Adipocyte (in vitro differentiated cells): Measurements from ENCODE around the gene ZDHHC21.
"Not testable (repeated sequence)": the region's sequence is repeated elsewhere in the genome, so short reads cannot be mapped to it uniquely, and the experiment has no call there.

Experiments
- DNase-seq: peaks from one replicate; pipeline ENCODE4 v3.0.0-alpha.2; 2015; ENCODE audit warnings: low read depth
- H3K27me3 ChIP-seq: replicated peaks from 2 replicates; pipeline ENCODE4 v1.7.0; 2013; ENCODE audit warnings: mild to moderate bottlenecking, low read length, moderate library complexity; ENCODE audit not compliant: control insufficient read depth, insufficient read depth
- H3K36me3 ChIP-seq: 2 replicates; pipeline ENCODE4 v1.7.0; 2013; ENCODE audit warnings: low read length, mild to moderate bottlenecking, moderate library complexity; ENCODE audit not compliant: control insufficient read depth, insufficient read depth, severe bottlenecking
- H3K4me1 ChIP-seq: 2 replicates; pipeline ENCODE4 v1.7.0; 2013; ENCODE audit warnings: mild to moderate bottlenecking, low read length, moderate library complexity; ENCODE audit not compliant: control insufficient read depth, insufficient read depth
- H3K4me3 ChIP-seq: 2 replicates; pipeline ENCODE4 v1.7.0; 2013; ENCODE audit warnings: mild to moderate bottlenecking, low read length, moderate library complexity
- H3K9ac ChIP-seq: 2 replicates; pipeline ENCODE4 v1.7.0; 2013; ENCODE audit warnings: mild to moderate bottlenecking, low read length, moderate library complexity
- H3K9me3 ChIP-seq: 2 replicates; pipeline ENCODE4 v1.7.0; 2013; ENCODE audit warnings: mild to moderate bottlenecking, low read length, moderate library complexity; ENCODE audit not compliant: control insufficient read depth

The ZDHHC21 gene

GRCh38 chr9:14710804-14711203 lies 17.6 kb upstream of the ZDHHC21 start:
- no peak for DNase-seq
- Histone ChIP-seq H3K9me3 (peaks cover 22% of the 10 kb centered on the region), H3K4me3 (no peak overlapping the region), H3K36me3 (no peaks in the 10 kb centered on the region), H3K9ac (no peak overlapping the region), H3K4me1 (no peaks in the 10 kb centered on the region), H3K27me3 (no peaks in the 10 kb centered on the region)

- Histone ChIP-seq H3K27me3 (peaks cover 9% of the 10 kb centered on the region), H3K9ac (no peak overlapping the region), H3K36me3 (no peaks in the 10 kb centered on the region), H3K4me3 (no peak overlapping the region), H3K9me3 (peaks cover 30% of the 10 kb centered on the region), H3K4me1 (no peaks in the 10 kb centered on the region)
- no peak for DNase-seq
Measured at GRCh38 chr9:14706530-14707140, 13.4 kb upstream of the ZDHHC21 start.

- H3K27me3 ChIP-seq = peaks cover 20% of the 10 kb centered on the region
- H3K4me1 ChIP-seq = no peaks in the 10 kb centered on the region
- peaks cover 34% of the 10 kb centered on the region for H3K9me3 ChIP-seq
- DNase-seq = no peak
- H3K36me3 ChIP-seq = no peaks in the 10 kb centered on the region
- no peak overlapping the region for H3K9ac ChIP-seq
- H3K4me3 ChIP-seq = no peak overlapping the region
Measured at GRCh38 chr9:14705079-14705478, 11.8 kb upstream of the ZDHHC21 start.

GRCh38 chr9:14704281-14704680 lies 11.0 kb upstream of the ZDHHC21 start:
- H3K4me3 ChIP-seq = no peak overlapping the region
- H3K9ac ChIP-seq = no peak overlapping the region
- DNase-seq = no peak
- H3K36me3 ChIP-seq = no peaks in the 10 kb centered on the region
- no peaks in the 10 kb centered on the region for H3K4me1 ChIP-seq
- peaks cover 30% of the 10 kb centered on the region for H3K9me3 ChIP-seq
- H3K27me3 ChIP-seq = peaks cover 21% of the 10 kb centered on the region

GRCh38 chr9:14702200-14702720 lies 9.0 kb upstream of the ZDHHC21 start:
- Histone ChIP-seq H3K36me3 (no peaks in the 10 kb centered on the region), H3K9ac (no peak overlapping the region), H3K9me3 (peaks cover 25% of the 10 kb centered on the region), H3K4me3 (no peak overlapping the region), H3K4me1 (no peaks in the 10 kb centered on the region), H3K27me3 (peaks cover 21% of the 10 kb centered on the region)
- no peak for DNase-seq

- Histone ChIP-seq H3K36me3 (peaks cover 12% of the 10 kb centered on the region), H3K9me3 (no peaks in the 10 kb centered on the region), H3K9ac (peak overlapping the region; percentile 88), H3K4me1 (peaks cover 20% of the 10 kb centered on the region), H3K27me3 (no peaks in the 10 kb centered on the region), H3K4me3 (peak overlapping the region; percentile 89)
- DNase-seq = peak; percentile 43
Measured at GRCh38 chr9:14692470-14693250, 572 bp downstream of the ZDHHC21 start.

- H3K36me3 ChIP-seq = peaks cover 12% of the 10 kb centered on the region
- DNase-seq = no peak
- no peaks in the 10 kb centered on the region for H3K9me3 ChIP-seq
- H3K9ac ChIP-seq = no peak overlapping the region
- no peak overlapping the region for H3K4me3 ChIP-seq
- H3K27me3 ChIP-seq = no peaks in the 10 kb centered on the region
- peaks cover 33% of the 10 kb centered on the region for H3K4me1 ChIP-seq
Measured at GRCh38 chr9:14690948-14691730, 2.1 kb downstream of the ZDHHC21 start.

- no peaks in the 10 kb centered on the region for H3K9me3 ChIP-seq
- no peaks in the 10 kb centered on the region for H3K27me3 ChIP-seq
- H3K9ac ChIP-seq = peak overlapping the region; percentile 34
- H3K4me1 ChIP-seq = peaks cover 30% of the 10 kb centered on the region
- H3K36me3 ChIP-seq = peaks cover 12% of the 10 kb centered on the region
- DNase-seq = peak; percentile 42
- H3K4me3 ChIP-seq = no peak overlapping the region
Measured at GRCh38 chr9:14687042-14687719, 6.1 kb downstream of the ZDHHC21 start.

GRCh38 chr9:14686168-14686567 lies 7.1 kb downstream of the ZDHHC21 start:
- H3K9ac ChIP-seq = no peak overlapping the region
- H3K9me3 ChIP-seq = no peaks in the 10 kb centered on the region
- H3K27me3 ChIP-seq = no peaks in the 10 kb centered on the region

GRCh38 chr9:14682616-14683015 lies 10.6 kb downstream of the ZDHHC21 start:
- not testable (repeated sequence) for H3K9me3 ChIP-seq, DNase-seq, H3K9ac ChIP-seq, H3K27me3 ChIP-seq, H3K4me3 ChIP-seq, H3K36me3 ChIP-seq
- peaks cover 14% of the 10 kb centered on the region for H3K4me1 ChIP-seq

More at GRCh38 chr9:14686168-14686567, 7.1 kb downstream of the ZDHHC21 start:
- no peak for DNase-seq
- Histone ChIP-seq H3K36me3 (peaks cover 15% of the 10 kb centered on the region), H3K4me1 (peaks cover 21% of the 10 kb centered on the region), H3K4me3 (no peak overlapping the region)
